Fibroblast of the aortic adventitia (primary cell): ENCODE results near the gene SOCS3. TPM values are rescaled to one million over a fixed set of nuclear protein-coding genes. Genes with fewer than 3 reads are reported as not detected.

Experiments
- DNase-seq: peaks from one replicate; pipeline ENCODE4 v3.0.0-alpha.2; 2010; ENCODE audit warnings: low read depth
- H3K4me3 ChIP-seq: 2 replicates; pipeline ENCODE4 v1.5.1; 2011; ENCODE audit warnings: low read depth, mild to moderate bottlenecking, control low read depth, low read length, moderate library complexity
- total RNA-seq: library from RNA; depleted of rRNA; stranded (reverse); fragments of >200 nt; gene quantifications from 2 replicates; pipeline ENCODE4 v1.2.3, GENCODE V29; 2012; ENCODE audit warnings: low replicate concordance
- TF ChIP-seq, protein P1 (sequence below): IDR thresholded peaks from 2 replicates; pipeline ENCODE4 v1.5.1; 2011; ENCODE audit warnings: mild to moderate bottlenecking, low read length, control low read depth, inconsistent platforms; ENCODE audit not compliant: insufficient read depth

The SOCS3 gene
- total RNA-seq, 1 donor, result 50.6 TPM

DNA sequence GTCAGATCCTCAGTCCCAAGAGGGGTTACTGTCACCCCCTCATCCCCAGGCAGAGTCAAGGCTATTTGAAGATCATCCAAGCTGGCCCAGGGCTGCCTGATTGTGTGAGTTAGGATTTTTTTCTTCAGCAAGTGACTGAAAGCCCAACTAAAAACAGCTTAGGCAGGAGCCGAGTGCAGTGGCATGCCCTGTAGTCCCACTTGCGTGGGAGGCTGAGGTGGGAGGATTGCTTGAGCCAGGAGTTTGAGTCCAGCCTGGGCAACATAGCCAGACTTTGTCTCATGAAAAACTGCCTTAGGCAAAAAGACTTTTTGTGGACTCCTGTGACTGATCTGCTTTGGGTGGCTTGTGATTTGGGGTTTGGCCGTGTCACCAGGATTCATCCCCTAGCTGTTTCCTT lies 38.5 kb upstream of the SOCS3 start:
- DNase-seq, result no peak
- TF ChIP-seq, protein P1, sequence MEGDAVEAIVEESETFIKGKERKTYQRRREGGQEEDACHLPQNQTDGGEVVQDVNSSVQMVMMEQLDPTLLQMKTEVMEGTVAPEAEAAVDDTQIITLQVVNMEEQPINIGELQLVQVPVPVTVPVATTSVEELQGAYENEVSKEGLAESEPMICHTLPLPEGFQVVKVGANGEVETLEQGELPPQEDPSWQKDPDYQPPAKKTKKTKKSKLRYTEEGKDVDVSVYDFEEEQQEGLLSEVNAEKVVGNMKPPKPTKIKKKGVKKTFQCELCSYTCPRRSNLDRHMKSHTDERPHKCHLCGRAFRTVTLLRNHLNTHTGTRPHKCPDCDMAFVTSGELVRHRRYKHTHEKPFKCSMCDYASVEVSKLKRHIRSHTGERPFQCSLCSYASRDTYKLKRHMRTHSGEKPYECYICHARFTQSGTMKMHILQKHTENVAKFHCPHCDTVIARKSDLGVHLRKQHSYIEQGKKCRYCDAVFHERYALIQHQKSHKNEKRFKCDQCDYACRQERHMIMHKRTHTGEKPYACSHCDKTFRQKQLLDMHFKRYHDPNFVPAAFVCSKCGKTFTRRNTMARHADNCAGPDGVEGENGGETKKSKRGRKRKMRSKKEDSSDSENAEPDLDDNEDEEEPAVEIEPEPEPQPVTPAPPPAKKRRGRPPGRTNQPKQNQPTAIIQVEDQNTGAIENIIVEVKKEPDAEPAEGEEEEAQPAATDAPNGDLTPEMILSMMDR, result no peak
- H3K4me3 ChIP-seq, result no peak overlapping the region

- TF ChIP-seq, protein P1, result no peak
- no peak overlapping the region for H3K4me3 ChIP-seq
- peak; percentile 64 for DNase-seq
These were observed 37.8 kb upstream of the SOCS3 start for GRCh38 chr17:78397681-78398101.

- TF ChIP-seq, protein P1, result no peak
- H3K4me3 ChIP-seq, result no peak overlapping the region
- peak; percentile 57 for DNase-seq
These were observed 36.8 kb upstream of the SOCS3 start for GRCh38 chr17:78396441-78397337.

DNA sequence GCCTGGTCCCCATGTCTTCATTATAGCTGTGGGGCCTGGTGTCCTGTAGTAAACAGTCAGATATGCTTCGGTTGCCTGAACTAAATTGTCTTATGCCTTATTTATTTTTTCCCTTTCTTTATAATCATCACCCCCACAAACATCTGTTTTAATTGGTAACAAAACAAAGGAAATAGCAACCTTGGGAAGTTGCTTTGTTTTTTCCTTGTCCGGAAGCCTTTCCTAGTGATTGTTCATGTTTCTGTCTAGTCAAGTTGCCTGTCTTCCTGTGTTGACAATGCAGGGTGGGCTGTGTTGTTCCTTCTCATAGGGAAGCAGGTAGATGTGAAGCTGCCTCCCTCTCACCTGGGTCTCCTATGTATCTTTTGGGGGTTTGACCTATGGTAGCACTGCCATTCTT lies 35.3 kb upstream of the SOCS3 start:
- H3K4me3 ChIP-seq, result no peak overlapping the region
- TF ChIP-seq, protein P1, result no peak
- no peak for DNase-seq

GRCh38 chr17:78394209-78394608 lies 34.3 kb upstream of the SOCS3 start:
- TF ChIP-seq, protein P1, result no peak
- no peak for DNase-seq
- H3K4me3 ChIP-seq, result no peak overlapping the region

GRCh38 chr17:78393575-78393974 lies 33.7 kb upstream of the SOCS3 start:
- no peak for DNase-seq
- TF ChIP-seq, protein P1, result no peak

More at GRCh38 chr17:78393575-78393974, 33.7 kb upstream of the SOCS3 start:
- H3K4me3 ChIP-seq, result no peak overlapping the region
